Thyroid gland (tissue), 4 donors: Measurements from ENCODE around the gene XYLT2. TPM values are rescaled to one million over a fixed set of nuclear protein-coding genes. Genes with fewer than 3 reads are reported as not detected.
A peak's percentile ranks its signal among the peaks of the same experiment; 100 is the strongest.

Source experiments
- DNase-seq, 2 donors: peaks; one replicate each; pipeline ENCODE4 v3.0.0-alpha.2; 2019
- H3K27ac ChIP-seq, 3 donors: fragments of 200-600 bp; sonication (generic); 1 replicate in 2 of 3; 2 replicates in 1 of 3; pipeline ENCODE4 v1.5.1; 2016 to 2019; ENCODE audit warnings: mild to moderate bottlenecking in 1 of 3, moderate library complexity in 1 of 3
- H3K27me3 ChIP-seq: fragments of 200-600 bp; sonication (generic); one replicate; pipeline ENCODE4 v1.5.1; 2019
- H3K36me3 ChIP-seq, 2 donors: fragments of 200-600 bp; sonication (generic); one replicate each; pipeline ENCODE4 v1.5.1; 2016 to 2019
- H3K4me1 ChIP-seq, 2 donors: fragments of 200-600 bp; sonication (generic); one replicate each; pipeline ENCODE4 v1.5.1; 2017 to 2019
- H3K4me3 ChIP-seq, 3 donors: fragments of 200-600 bp; sonication (generic); replicated peaks in 1 of 3; 1 replicate in 2 of 3; 2 replicates in 1 of 3; pipeline ENCODE4 v1.5.1; 2016; ENCODE audit warnings: mild to moderate bottlenecking in 1 of 3
- H3K9me3 ChIP-seq: fragments of 200-600 bp; sonication (generic); one replicate; pipeline ENCODE4 v1.5.1; 2017
- CTCF ChIP-seq, 6 experiments: fragments of 200-600 bp in 3 of 6; fragments of 450-650 bp in 3 of 6; sonication (generic) in 3 of 6; IDR thresholded peaks; one replicate each; pipeline ENCODE4 v1.5.1; 2016 to 2019; ENCODE audit warnings: antibody characterized with exemption in 6 of 6, mild to moderate bottlenecking in 2 of 6, inconsistent platforms in 1 of 6, moderate library complexity in 1 of 6
- POLR2A ChIP-seq, 2 donors: fragments of 450-650 bp; IDR thresholded peaks; one replicate each; pipeline ENCODE4 v1.6.1; 2017; ENCODE audit warnings: antibody characterized with exemption in 2 of 2, mild to moderate bottlenecking in 2 of 2, moderate library complexity in 1 of 2
- WGBS, 2 donors: methylation state at CpG; one replicate each; pipeline ENCODE4 v1.1.5; 2017; 5-methylcytosine and 5-hydroxymethylcytosine counted together
- intact Hi-C: fragments of 100-400 bp; cut with DNase I; formaldehyde crosslinking; loops from one replicate; pipeline ENCODE4 v1.15.1; 2023
- total RNA-seq, 4 donors: library from RNA; depleted of rRNA; stranded (reverse); fragments of >200 nt; gene quantifications; one replicate each; pipeline ENCODE4 v1.2.3, GENCODE V29; 2016

Gene XYLT2
- total RNA-seq, 4 donors from 2014 or later = 22.4 to 33.4 (median 28.8) TPM

- Histone ChIP-seq H3K4me3 (no peak overlapping the region), H3K27me3 (no peaks in the 10 kb centered on the region), H3K4me1 (peaks cover 0 to 6% of the 10 kb centered on the region in 2 donors), H3K36me3 (no peaks in the 10 kb centered on the region), H3K27ac (no peak overlapping the region), H3K9me3 (no peaks in the 10 kb centered on the region)
- TF ChIP-seq CTCF (IDR thresholded peaks at IDR 0.05) (no peak), POLR2A (IDR thresholded peaks at IDR 0.05) (no peak)
- 84 to 87% methylated on average over 4 of the region's 4 CpGs for WGBS, 2 donors
- intact Hi-C loops = no loop called here
- DNase-seq = no peak
Measured at GRCh38 chr17:50308666-50309065, 37.3 kb upstream of the XYLT2 start.

- intact Hi-C loops = no loop called here
- H3K27me3 ChIP-seq = no peaks in the 10 kb centered on the region
- no peak for DNase-seq
- H3K4me1 ChIP-seq = no peaks in the 10 kb centered on the region
- H3K36me3 ChIP-seq = no peaks in the 10 kb centered on the region
- whole genome bisulfite sequencing, 2 donors = 63% methylated on average over 3 of the region's 3 CpGs
- H3K27ac ChIP-seq = no peak overlapping the region
- no peaks in the 10 kb centered on the region for H3K9me3 ChIP-seq
- no peak for TF ChIP-seq POLR2A (IDR thresholded peaks at IDR 0.05)
- TF ChIP-seq CTCF (IDR thresholded peaks at IDR 0.05) = no peak
- H3K4me3 ChIP-seq = no peak overlapping the region
Measured at GRCh38 chr17:50310455-50311111, 35.3 kb upstream of the XYLT2 start.

GRCh38 chr17:50311112-50311460 lies 34.8 kb upstream of the XYLT2 start:
- peaks cover 0 to 3% of the 10 kb centered on the region in 2 donors for H3K4me1 ChIP-seq
- H3K27ac ChIP-seq = no peak overlapping the region
- TF ChIP-seq CTCF (IDR thresholded peaks at IDR 0.05) (no peak), POLR2A (IDR thresholded peaks at IDR 0.05) (no peak)
- WGBS, 2 donors = 56 to 59% methylated on average over 1 of the region's 1 CpG
- H3K27me3 ChIP-seq = no peaks in the 10 kb centered on the region
- DNase-seq = no peak
- H3K9me3 ChIP-seq = no peaks in the 10 kb centered on the region
- H3K4me3 ChIP-seq = no peak overlapping the region
- H3K36me3 ChIP-seq = no peaks in the 10 kb centered on the region
- intact Hi-C loops = no loop called here

- intact Hi-C loops = no loop called here
- Histone ChIP-seq H3K4me1 (peaks cover 0 to 4% of the 10 kb centered on the region in 2 donors), H3K36me3 (no peaks in the 10 kb centered on the region), H3K27ac (no peak overlapping the region), H3K4me3 (no peak overlapping the region), H3K9me3 (no peaks in the 10 kb centered on the region), H3K27me3 (no peaks in the 10 kb centered on the region)
- DNase-seq = no peak
- TF ChIP-seq POLR2A (IDR thresholded peaks at IDR 0.05) (no peak), CTCF (IDR thresholded peaks at IDR 0.05) (no peak)
- 67 to 80% methylated on average over 4 of the region's 4 CpGs for WGBS, 2 donors
Measured at GRCh38 chr17:50311483-50311882, 34.4 kb upstream of the XYLT2 start.

- WGBS, 2 donors = 23 to 36% methylated on average over 5 of the region's 5 CpGs
- Histone ChIP-seq H3K4me3 (no peak overlapping the region), H3K9me3 (no peaks in the 10 kb centered on the region), H3K27ac (no peak overlapping the region), H3K36me3 (no peaks in the 10 kb centered on the region), H3K4me1 (peaks cover 0 to 4% of the 10 kb centered on the region in 2 donors), H3K27me3 (no peaks in the 10 kb centered on the region)
- intact Hi-C loops = no loop called here
- TF ChIP-seq POLR2A (IDR thresholded peaks at IDR 0.05) = no peak
- DNase-seq = peak; percentile 23 to 29
Measured at GRCh38 chr17:50312308-50312707, 33.6 kb upstream of the XYLT2 start.
